NCI-H2171 treated with DMSO at 0.1 percent for 48 hours (cell line): ENCODE measurements around the gene AP2A2.

Experiments
- DNase-seq: peaks from one replicate; lab custom pipeline; 2025; lab: John Stamatoyannopoulos, UW

AP2A2 gene

GRCh38 chr11:996681-997080, 71.0 kb downstream of the AP2A2 start:
- no peak for DNase-seq

DNA sequence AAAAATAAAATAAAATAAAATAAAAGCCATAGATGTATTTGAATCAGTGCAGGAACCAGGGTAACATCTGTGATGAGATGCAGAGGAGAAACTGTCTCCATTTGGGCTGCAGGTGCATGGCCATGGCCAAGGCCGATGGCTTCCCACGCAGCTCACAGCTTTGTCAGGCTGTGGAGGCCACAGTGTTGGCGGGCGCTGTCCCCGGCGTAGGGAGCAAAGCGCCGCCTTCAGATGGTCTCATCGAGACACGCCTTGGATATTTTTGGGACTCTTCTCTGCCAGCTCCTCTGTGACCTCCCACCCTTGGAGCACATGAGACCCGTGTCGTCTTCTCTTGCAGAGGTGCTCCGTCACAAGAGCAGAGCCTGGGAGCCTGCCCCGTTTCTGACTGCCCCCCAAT, 72.2 kb downstream of the AP2A2 start:
- no peak for DNase-seq

DNA sequence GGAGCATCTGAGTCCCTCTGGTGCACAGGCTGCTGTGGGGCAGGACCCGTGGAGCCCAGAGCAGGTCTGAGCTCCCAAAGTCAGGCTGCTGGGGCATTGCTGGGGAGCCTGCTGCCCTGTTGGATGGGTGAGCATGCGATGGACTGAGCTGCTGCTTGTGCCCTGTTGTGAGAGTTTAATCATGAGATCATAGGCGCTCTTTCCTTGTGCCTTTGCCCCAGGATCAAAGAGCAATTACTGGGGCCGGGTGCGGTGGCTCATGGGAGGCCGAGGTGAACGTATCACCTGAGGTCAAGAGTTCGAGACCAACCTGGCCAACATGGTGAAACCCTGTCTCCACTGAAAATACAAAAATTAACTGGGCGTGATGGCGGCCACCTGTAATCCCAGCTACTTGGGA, 73.3 kb downstream of the AP2A2 start:
- DNase-seq: no peak

- no peak for DNase-seq
Measured at GRCh38 chr11:1000357-1001278, 74.9 kb downstream of the AP2A2 start.

- no peak for DNase-seq
Measured at GRCh38 chr11:1001617-1002405, 76.1 kb downstream of the AP2A2 start.

GRCh38 chr11:1002406-1002984, 76.8 kb downstream of the AP2A2 start:
- no peak for DNase-seq

GRCh38 chr11:1003159-1003558, 77.5 kb downstream of the AP2A2 start:
- no peak for DNase-seq

GRCh38 chr11:1005928-1006327, 80.3 kb downstream of the AP2A2 start:
- DNase-seq: peak; percentile 86

GRCh38 chr11:1006762-1007161, 81.1 kb downstream of the AP2A2 start:
- DNase-seq: peak; percentile 53

- no peak for DNase-seq
Measured at GRCh38 chr11:1007279-1007678, 81.6 kb downstream of the AP2A2 start.

- DNase-seq: peak; percentile 55
Measured at GRCh38 chr11:1008001-1008802, 82.5 kb downstream of the AP2A2 start.

DNA sequence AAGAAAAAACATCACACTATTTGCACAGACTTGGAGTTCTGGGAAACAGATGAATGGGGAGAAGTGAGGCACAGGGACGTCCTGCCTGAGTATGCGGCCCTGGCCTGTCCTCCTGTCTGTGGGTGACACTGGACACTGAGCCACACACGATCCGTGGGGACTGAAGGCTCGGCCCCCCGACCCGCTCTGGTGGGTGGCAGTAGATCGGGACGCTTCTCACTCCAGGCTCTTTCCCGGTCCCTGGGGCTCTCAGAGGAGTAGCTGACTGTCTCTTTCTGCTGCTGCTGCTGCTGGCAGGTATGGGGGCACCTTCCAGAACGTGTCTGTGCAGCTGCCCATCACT, 83.1 kb downstream of the AP2A2 start:
- DNase-seq: no peak

DNA sequence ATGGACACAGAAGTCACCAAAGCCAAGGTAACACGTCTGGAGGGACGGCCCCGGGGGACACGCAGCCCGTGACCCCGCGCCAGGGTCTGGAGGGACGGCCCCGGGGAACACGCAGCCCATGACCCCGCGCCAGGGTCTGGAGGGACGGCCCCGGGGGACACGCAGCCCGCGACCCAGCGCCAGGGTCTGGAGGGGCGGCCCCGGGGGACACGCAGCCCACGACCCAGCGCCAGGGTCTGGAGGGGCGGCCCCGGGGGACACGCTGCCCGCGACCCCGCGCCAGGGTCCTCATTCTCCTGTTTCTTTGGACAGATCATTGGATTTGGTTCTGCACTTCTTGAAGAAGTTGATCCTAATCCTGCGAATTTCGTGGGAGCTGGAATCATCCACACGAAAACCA, 83.7 kb downstream of the AP2A2 start:
- DNase-seq: no peak

DNA sequence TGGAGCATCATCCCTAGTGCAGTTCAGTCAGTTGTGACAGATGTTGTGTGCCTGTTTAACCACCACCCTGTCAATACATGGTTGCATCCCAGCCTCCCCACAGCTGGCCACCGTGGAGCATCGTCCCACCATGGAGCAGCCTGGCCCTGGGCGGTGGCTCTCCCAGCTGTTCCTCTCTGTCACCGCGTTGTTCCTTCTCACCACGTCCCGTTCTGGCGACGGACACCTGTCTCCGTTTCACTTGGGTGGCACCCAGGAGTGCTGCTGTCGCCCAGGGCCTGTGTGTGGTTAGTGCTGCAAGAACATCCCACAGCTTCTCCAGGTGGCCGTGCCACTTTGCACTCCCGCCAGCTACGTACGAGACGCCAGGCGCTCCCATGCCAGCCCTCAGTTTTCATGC, 84.3 kb downstream of the AP2A2 start:
- DNase-seq: peak; percentile 28

DNA sequence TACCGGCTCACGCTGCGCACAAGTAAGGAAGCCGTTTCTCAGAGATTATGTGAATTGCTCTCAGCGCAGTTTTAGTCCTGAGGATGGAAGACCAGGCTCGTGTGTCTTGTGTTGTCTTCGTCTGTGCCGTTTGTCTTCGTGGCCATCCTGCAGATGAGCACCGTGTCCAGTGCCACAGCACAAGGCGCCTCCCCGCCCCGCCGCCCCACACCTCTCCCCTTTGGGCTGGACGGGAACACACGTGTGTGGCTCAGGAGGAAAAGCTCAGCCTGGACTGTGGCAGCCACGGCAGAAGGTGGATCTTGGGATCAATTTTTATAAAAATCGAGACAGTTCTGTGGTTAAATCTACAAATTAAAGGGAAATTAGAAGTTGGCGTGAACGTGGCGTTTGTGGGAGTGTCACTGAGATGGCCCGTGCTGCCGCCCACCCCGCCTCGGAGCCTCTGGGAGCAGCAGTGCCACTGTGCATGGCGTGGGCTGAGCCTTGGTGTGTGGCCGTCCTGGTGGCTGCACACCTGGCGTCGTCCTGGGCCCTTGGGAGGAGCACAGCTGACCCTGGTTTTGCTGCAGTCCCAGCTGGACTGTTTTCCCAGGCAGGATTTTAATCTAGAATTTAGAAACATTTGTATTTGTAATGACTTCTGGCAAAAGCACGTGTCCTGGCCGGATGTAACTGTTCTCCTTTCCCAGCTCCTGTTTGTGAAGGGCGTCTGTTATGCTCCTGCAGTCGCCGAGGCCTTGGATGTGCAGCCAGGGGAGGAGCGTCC, 85.1 kb downstream of the AP2A2 start:
- DNase-seq: no peak

GRCh38 chr11:1011320-1011698, 85.6 kb downstream of the AP2A2 start:
- DNase-seq: no peak

GRCh38 chr11:1012291-1012690, 86.6 kb downstream of the AP2A2 start:
- DNase-seq: no peak

GRCh38 chr11:1012740-1013630, 87.3 kb downstream of the AP2A2 start:
- peak; percentile 54 for DNase-seq

DNA sequence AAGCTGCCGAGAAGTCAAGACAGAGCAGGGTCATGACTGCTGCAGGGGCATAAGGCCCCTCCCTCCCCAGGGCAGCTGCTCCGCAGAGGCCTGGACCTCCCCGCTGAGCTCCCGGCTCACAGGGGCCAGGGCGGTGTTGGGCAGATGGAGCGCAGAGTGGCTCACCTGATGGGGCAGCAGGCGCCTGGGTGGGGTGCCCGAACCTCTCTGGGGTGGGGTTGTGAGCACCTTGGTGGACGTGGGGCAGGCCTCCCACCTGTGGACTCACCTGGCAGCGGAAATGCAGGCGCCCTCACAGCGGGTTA, 87.9 kb downstream of the AP2A2 start:
- DNase-seq: no peak

- no peak for DNase-seq
Measured at GRCh38 chr11:1014276-1014675, 88.6 kb downstream of the AP2A2 start.

DNA sequence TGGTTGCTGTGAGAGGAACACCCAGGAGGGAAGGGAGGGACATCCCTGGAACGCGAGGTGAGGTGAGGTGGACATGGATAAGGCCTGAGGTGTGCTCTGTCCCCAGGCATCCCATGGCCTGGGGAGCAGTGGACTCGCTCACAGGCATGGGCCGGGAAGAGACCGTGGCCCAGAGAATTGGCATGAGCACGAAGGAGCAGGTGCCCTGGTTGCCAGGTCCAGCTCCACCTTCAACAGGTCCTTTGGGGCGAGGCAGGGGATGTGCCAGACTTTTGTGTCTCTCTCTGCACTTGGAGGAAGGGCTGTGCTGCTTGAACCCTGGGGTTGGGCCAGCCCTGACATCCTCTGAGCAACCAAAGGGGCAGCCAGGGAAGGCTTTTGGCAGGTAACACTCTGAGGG, 89.4 kb downstream of the AP2A2 start:
- no peak for DNase-seq
